NCI-H1436 (cell line): Measurements from ENCODE around the gene GOPC.

Source experiments
- DNase-seq: peaks from one replicate; lab custom pipeline; 2025; lab: John Stamatoyannopoulos, UW

GOPC gene

GRCh38 chr6:117595099-117595923 is 7.0 kb downstream of the GOPC start:
- no peak for DNase-seq

GRCh38 chr6:117592983-117593759 is 9.1 kb downstream of the GOPC start:
- no peak for DNase-seq

GRCh38 chr6:117591405-117591804 is 10.9 kb downstream of the GOPC start:
- DNase-seq = no peak

GRCh38 chr6:117590447-117590846 is 11.9 kb downstream of the GOPC start:
- DNase-seq = no peak

GRCh38 chr6:117585647-117586046 is 16.7 kb downstream of the GOPC start:
- DNase-seq = no peak

GRCh38 chr6:117574198-117574597 is 28.1 kb downstream of the GOPC start:
- no peak for DNase-seq

- DNase-seq = no peak
These were observed 29.2 kb downstream of the GOPC start for GRCh38 chr6:117573006-117573680.

- no peak for DNase-seq
These were observed 33.4 kb downstream of the GOPC start for GRCh38 chr6:117568831-117569410.

- DNase-seq = no peak
These were observed 34.1 kb downstream of the GOPC start for GRCh38 chr6:117568247-117568646.

GRCh38 chr6:117564681-117565080 is 37.6 kb downstream of the GOPC start:
- DNase-seq = no peak

GRCh38 chr6:117561128-117561527 is 41.2 kb downstream of the GOPC start:
- no peak for DNase-seq

GRCh38 chr6:117559299-117559698 is 43.0 kb downstream of the GOPC start:
- DNase-seq = no peak

GRCh38 chr6:117558818-117559217 is 43.5 kb downstream of the GOPC start:
- no peak for DNase-seq

- DNase-seq = no peak
These were observed 44.4 kb downstream of the GOPC start for GRCh38 chr6:117557951-117558350.

GRCh38 chr6:117555882-117556498 is 46.3 kb downstream of the GOPC start:
- DNase-seq = peak; percentile 7

GRCh38 chr6:117555262-117555849 is 47.0 kb downstream of the GOPC start:
- no peak for DNase-seq

- no peak for DNase-seq
These were observed 49.2 kb downstream of the GOPC start for GRCh38 chr6:117553142-117553541.

- no peak for DNase-seq
These were observed 49.7 kb downstream of the GOPC start for GRCh38 chr6:117552618-117553017.

- no peak for DNase-seq
These were observed 51.6 kb downstream of the GOPC start for GRCh38 chr6:117550618-117551242.

GRCh38 chr6:117550078-117550600 is 52.2 kb downstream of the GOPC start:
- DNase-seq = no peak

- DNase-seq = no peak
These were observed 52.7 kb downstream of the GOPC start for GRCh38 chr6:117549611-117550010.
